ENCODE data around the gene C21orf58.

- no peak for TF ChIP-seq CTCF (conservative IDR thresholded peaks at IDR 0.05; ENCODE audit: low read length)
- no peak for TF ChIP-seq EZH2phosphoT487 (IDR thresholded peaks at IDR 0.05; ENCODE audit: borderline replicate concordance, low read depth, low read length)
Observed at GRCh38 chr21:46366561-46366960, 42.9 kb upstream of the C21orf58 start.

All from OCI-LY7 (cell line).